Measurements from ENCODE around the gene WDR70. TPM values are rescaled to one million over a fixed set of nuclear protein-coding genes. Genes with fewer than 3 reads are reported as not detected.
"Not testable (repeated sequence)": the region's sequence is repeated elsewhere in the genome, so short reads cannot be mapped to it uniquely, and the experiment has no call there.

Gene WDR70
- total RNA-seq, 1 experiment from 2014 or later, result 25.0 TPM

- H3K9ac ChIP-seq (ENCODE audit: low read length); BruUV-seq (replicated peaks); H3F3A ChIP-seq (ENCODE audit: low read length, unreplicated experiment); H3K4me2 ChIP-seq (ENCODE audit: low read length); H4K20me1 ChIP-seq (ENCODE audit: low read length); H3K9me3 ChIP-seq (ENCODE audit: low read length); CTCF ChIA-PET; DNase-seq; H3K4me1 ChIP-seq (ENCODE audit: insufficient read depth, low read length); intact Hi-C loops (cut with micrococcal nuclease); H3K79me2 ChIP-seq (ENCODE audit: low read length); H3K4me3 ChIP-seq (ENCODE audit: low read length); POLR2A ChIA-PET (ENCODE audit: unreplicated experiment); H2AFZ ChIP-seq (ENCODE audit: low read length); ATAC-seq; H3K36me3 ChIP-seq (ENCODE audit: low read depth, low read length); H3K9me2 ChIP-seq (replicated peaks; ENCODE audit: low read length); H3K27me3 ChIP-seq (ENCODE audit: low read length); H3K27ac ChIP-seq (ENCODE audit: low read length): not testable (repeated sequence)
Measured at GRCh38 chr5:37781409-37781808, 402.3 kb downstream of the WDR70 start.

DNA sequence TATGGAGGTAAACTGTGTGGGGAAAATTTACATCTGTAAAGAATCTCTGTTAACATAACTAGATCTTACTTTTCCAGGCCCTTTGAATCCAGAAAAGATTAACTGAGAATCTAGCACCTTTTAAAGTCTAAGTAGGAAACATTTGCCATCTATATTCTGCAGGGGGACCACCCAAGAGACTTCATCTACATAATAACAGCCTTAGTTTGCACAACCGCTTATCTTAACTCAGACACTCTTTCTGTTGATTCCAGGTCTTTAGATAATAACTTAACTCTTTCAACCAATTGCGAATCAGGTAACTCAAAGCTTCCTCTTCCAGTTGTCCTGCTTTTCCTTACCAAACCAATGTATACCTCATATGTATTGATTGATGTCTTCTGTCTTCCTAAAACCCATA lies 407.3 kb downstream of the WDR70 start:
- Histone ChIP-seq H3K9me3 (ENCODE audit: low read length) (no peaks in the 10 kb centered on the region), H4K20me1 (ENCODE audit: low read length) (no peaks in the 10 kb centered on the region), H3K79me2 (ENCODE audit: low read length) (no peaks in the 10 kb centered on the region), H3K4me2 (ENCODE audit: low read length) (no peak overlapping the region), H3K27me3 (ENCODE audit: low read length) (no peaks in the 10 kb centered on the region), H3F3A (ENCODE audit: low read length, unreplicated experiment) (no peaks in the 10 kb centered on the region), H3K36me3 (ENCODE audit: low read depth, low read length) (no peaks in the 10 kb centered on the region), H3K27ac (ENCODE audit: low read length) (no peak overlapping the region), H2AFZ (ENCODE audit: low read length) (no peak overlapping the region), H3K4me3 (ENCODE audit: low read length) (no peak overlapping the region), H3K9me2 (replicated peaks; ENCODE audit: low read length) (no peaks in the 10 kb centered on the region; the same call in 1 of the 2 replicates), H3K9ac (ENCODE audit: low read length) (no peak overlapping the region), H3K4me1 (ENCODE audit: insufficient read depth, low read length) (peaks cover 10% of the 10 kb centered on the region)
- no peak for TF ChIP-seq EZH2phosphoT487 (IDR thresholded peaks at IDR 0.05; ENCODE audit: borderline replicate concordance, low read length)
- no peak for TF ChIP-seq EZH2 (IDR thresholded peaks at IDR 0.05; ENCODE audit: low read length, unreplicated experiment)
- no peak for TF ChIP-seq CTCF (conservative IDR thresholded peaks at IDR 0.05; ENCODE audit: low read depth, low read length)
- POLR2A ChIA-PET (ENCODE audit: unreplicated experiment), result no interaction called here
- CTCF ChIA-PET, result no interaction called here
- BruUV-seq (replicated peaks), result no TSS peak
- no peak for ATAC-seq
- no peak for DNase-seq
- intact Hi-C loops (cut with micrococcal nuclease), result no loop called here

GRCh38 chr5:37786862-37787519 lies 407.9 kb downstream of the WDR70 start:
- Histone ChIP-seq H3K27me3 (ENCODE audit: low read length) (no peaks in the 10 kb centered on the region), H3K9me3 (ENCODE audit: low read length) (no peaks in the 10 kb centered on the region), H3F3A (ENCODE audit: low read length, unreplicated experiment) (no peaks in the 10 kb centered on the region), H3K4me3 (ENCODE audit: low read length) (no peak overlapping the region), H3K9ac (ENCODE audit: low read length) (no peak overlapping the region), H3K36me3 (ENCODE audit: low read depth, low read length) (no peaks in the 10 kb centered on the region), H3K27ac (ENCODE audit: low read length) (peak overlapping the region; percentile 42), H3K9me2 (replicated peaks; ENCODE audit: low read length) (no peaks in the 10 kb centered on the region; the same call in 1 of the 2 replicates), H3K4me2 (ENCODE audit: low read length) (no peak overlapping the region), H2AFZ (ENCODE audit: low read length) (no peak overlapping the region), H4K20me1 (ENCODE audit: low read length) (no peaks in the 10 kb centered on the region), H3K79me2 (ENCODE audit: low read length) (no peaks in the 10 kb centered on the region), H3K4me1 (ENCODE audit: insufficient read depth, low read length) (peaks cover 10% of the 10 kb centered on the region)
- ChIA-PET POLR2A (ENCODE audit: unreplicated experiment) (no interaction called here), CTCF (no interaction called here)
- TF ChIP-seq CTCF (conservative IDR thresholded peaks at IDR 0.05; ENCODE audit: low read depth, low read length), result no peak
- TF ChIP-seq EZH2phosphoT487 (IDR thresholded peaks at IDR 0.05; ENCODE audit: borderline replicate concordance, low read length), result no peak
- DNase-seq, result peak; percentile 79
- intact Hi-C loops (cut with micrococcal nuclease), result no loop called here
- ATAC-seq, result peak; percentile 88
- BruUV-seq (replicated peaks), result no TSS peak
